ENCODE results near the gene CACFD1. TPM values are rescaled to one million over a fixed set of nuclear protein-coding genes. Genes with fewer than 3 reads are reported as not detected.

CACFD1 gene
- total and polyA plus RNA-seq, 2 donors (not counting 3 experiments of a cell fraction or from before 2014, with no cell fraction given) = 9.7 to 11.5 TPM

DNA sequence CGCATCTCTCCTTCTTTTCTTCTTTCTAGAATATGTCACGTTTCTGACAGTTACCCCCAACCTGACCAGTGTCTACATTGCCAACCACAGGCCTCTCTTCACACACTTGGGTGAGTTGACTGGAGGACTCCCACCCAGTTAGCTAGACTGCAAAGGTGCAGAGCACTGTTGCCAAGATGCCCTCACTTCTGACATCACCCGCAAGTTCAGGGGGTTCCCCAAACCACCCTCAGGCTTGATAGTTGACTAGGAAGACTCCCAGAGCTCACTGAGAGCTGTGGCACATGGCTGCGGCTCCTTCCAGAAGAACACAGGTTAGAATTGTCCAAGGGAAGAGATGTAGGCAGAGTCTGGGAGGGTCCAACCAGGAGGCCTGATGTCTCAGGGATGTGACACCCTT is 20.4 kb upstream of the CACFD1 start:
- Histone ChIP-seq H3K27me3 (ENCODE audit: control insufficient read depth in 2 of 2, insufficient read depth in 2 of 2, low read length in 2 of 2) (no peaks in the 10 kb centered on the region), H4K20me1 (replicated peaks; ENCODE audit: control insufficient read depth, extremely low read depth, insufficient read depth, low read length) (no peaks in the 10 kb centered on the region), H3K27ac (ENCODE audit: insufficient read depth, low read depth, low read length) (no peak overlapping the region), H3K36me3 (ENCODE audit: control insufficient read depth in 2 of 2, extremely low read depth in 1 of 2, insufficient read depth in 2 of 2, low read length in 2 of 2) (no peaks in the 10 kb centered on the region), H3K4me3 (replicated peaks in 1 of 3; ENCODE audit: insufficient read depth in 1 of 3, low read depth in 1 of 3, low read length in 3 of 3) (no peak overlapping the region), H3K4me1 (ENCODE audit: control insufficient read depth, extremely low read depth, insufficient read depth, low read length) (no peaks in the 10 kb centered on the region), H3K4me2 (ENCODE audit: insufficient read depth, low read length) (no peak overlapping the region), H3K9me3 (replicated peaks; ENCODE audit: control insufficient read depth, insufficient read depth, low read length) (no peaks in the 10 kb centered on the region), H3K79me2 (ENCODE audit: control insufficient read depth, insufficient read depth, low read length) (no peaks in the 10 kb centered on the region), H3K9ac (replicated peaks; ENCODE audit: extremely low read depth, insufficient read depth, low read length) (no peak overlapping the region), H3K9me1 (replicated peaks; ENCODE audit: control insufficient read depth, extremely low read depth, insufficient read depth, low read length) (no peaks in the 10 kb centered on the region), H2AFZ (ENCODE audit: low read depth, low read length) (no peak overlapping the region)
- ChIA-PET CTCF (no interaction called here), POLR2A (no interaction called here)
- intact Hi-C loops (cut with micrococcal nuclease) (no loop called here), dilution Hi-C loops (cut with MboI; ENCODE audit: extremely low pct_ligation_motif_present, low sequenced_read_pairs) (no loop called here)
- no TSS peak for BruUV-seq (replicated peaks)
- DNase-seq (ENCODE audit: low read depth, low spot score) (no peak), FAIRE-seq (no peak)
- TF ChIP-seq, protein P1, sequence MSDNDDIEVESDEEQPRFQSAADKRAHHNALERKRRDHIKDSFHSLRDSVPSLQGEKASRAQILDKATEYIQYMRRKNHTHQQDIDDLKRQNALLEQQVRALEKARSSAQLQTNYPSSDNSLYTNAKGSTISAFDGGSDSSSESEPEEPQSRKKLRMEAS (IDR thresholded peaks at IDR 0.05; ENCODE audit: insufficient read depth, insufficient read length) = no peak
- no peak for TF ChIP-seq POLR2AphosphoS5 (IDR thresholded peaks at IDR 0.05; ENCODE audit: insufficient read depth, low read depth, low read length)
- TF ChIP-seq, protein P2, sequence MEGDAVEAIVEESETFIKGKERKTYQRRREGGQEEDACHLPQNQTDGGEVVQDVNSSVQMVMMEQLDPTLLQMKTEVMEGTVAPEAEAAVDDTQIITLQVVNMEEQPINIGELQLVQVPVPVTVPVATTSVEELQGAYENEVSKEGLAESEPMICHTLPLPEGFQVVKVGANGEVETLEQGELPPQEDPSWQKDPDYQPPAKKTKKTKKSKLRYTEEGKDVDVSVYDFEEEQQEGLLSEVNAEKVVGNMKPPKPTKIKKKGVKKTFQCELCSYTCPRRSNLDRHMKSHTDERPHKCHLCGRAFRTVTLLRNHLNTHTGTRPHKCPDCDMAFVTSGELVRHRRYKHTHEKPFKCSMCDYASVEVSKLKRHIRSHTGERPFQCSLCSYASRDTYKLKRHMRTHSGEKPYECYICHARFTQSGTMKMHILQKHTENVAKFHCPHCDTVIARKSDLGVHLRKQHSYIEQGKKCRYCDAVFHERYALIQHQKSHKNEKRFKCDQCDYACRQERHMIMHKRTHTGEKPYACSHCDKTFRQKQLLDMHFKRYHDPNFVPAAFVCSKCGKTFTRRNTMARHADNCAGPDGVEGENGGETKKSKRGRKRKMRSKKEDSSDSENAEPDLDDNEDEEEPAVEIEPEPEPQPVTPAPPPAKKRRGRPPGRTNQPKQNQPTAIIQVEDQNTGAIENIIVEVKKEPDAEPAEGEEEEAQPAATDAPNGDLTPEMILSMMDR (IDR thresholded peaks at IDR 0.05; ENCODE audit: extremely low read depth in 1 of 2, insufficient read depth in 1 of 2, low read depth in 1 of 2, low read length in 2 of 2) = no peak
- no peak for TF ChIP-seq GATA2 (IDR thresholded peaks at IDR 0.05; ENCODE audit: insufficient read depth, insufficient read length, low read depth, low read length)
- no peak for TF ChIP-seq EZH2 (IDR thresholded peaks at IDR 0.05; ENCODE audit: borderline replicate concordance, low read depth, low read length, severe bottlenecking)
- TF ChIP-seq MYC (IDR thresholded peaks at IDR 0.05; ENCODE audit: low read depth, low read length) = no peak

All from endothelial cell of umbilical vein (primary cell).